PFSK-1 (cell line): ENCODE results near the gene ENTREP3.
A peak's percentile ranks its signal among the peaks of the same experiment; 100 is the strongest.

Experiments
- FOXP2 ChIP-seq: optimal IDR thresholded peaks from 2 replicates; pipeline ENCODE3; 2011; ENCODE audit warnings: borderline replicate concordance, control low read depth, inconsistent platforms; ENCODE audit not compliant: insufficient read depth; ENCODE audit errors: extremely low read length, extremely low read depth
- POLR2AphosphoS5 ChIP-seq: IDR thresholded peaks from 2 replicates; pipeline ENCODE4 v1.6.1; 2012; ENCODE audit warnings: low read depth, mild to moderate bottlenecking, control low read depth, low read length, moderate library complexity
- REST ChIP-seq, 2 experiments: IDR thresholded peaks; 2 replicates each; pipeline versions ENCODE4 v1.6.1 to v1.8.0; 2011 to 2012; ENCODE audit warnings: low read depth in 2 of 2, low read length in 2 of 2, control low read depth in 1 of 2, inconsistent platforms in 1 of 2, mild to moderate bottlenecking in 1 of 2, moderate library complexity in 1 of 2; ENCODE audit not compliant: insufficient read depth in 1 of 2
- SIN3A ChIP-seq: IDR thresholded peaks from 2 replicates; pipeline ENCODE4 v1.6.1; 2012; ENCODE audit warnings: mild to moderate bottlenecking, low read length, moderate library complexity, borderline replicate concordance; ENCODE audit not compliant: insufficient read depth
- TAF1 ChIP-seq: IDR thresholded peaks from 2 replicates; pipeline ENCODE4 v1.6.1; 2012; ENCODE audit warnings: low read length, control low read depth, borderline replicate concordance; ENCODE audit not compliant: insufficient read depth

ENTREP3 gene

GRCh38 chr1:155277070-155277901 lies 22.0 kb upstream of the ENTREP3 start, which contains the start of gene HCN3:
TSS of gene HCN3 (plus strand) at chr1:155277463. CDS start at chr1:155277591, 128 bp downstream.
- TF ChIP-seq SIN3A (0 out of 2 replicates have a peak, but pooled peaks have one; percentile 26), TAF1 (no peak), POLR2AphosphoS5 (no peak), FOXP2 (peak; percentile 42), REST (IDR thresholded peaks at IDR 0.05; ENCODE audit: insufficient read depth in 1 of 2, low read depth in 2 of 2, low read length in 2 of 2) (peak in 1 of 2 experiments; percentile 59; a peak in 2 of 4 replicates)

GRCh38 chr1:155273343-155274245 lies 18.3 kb upstream of the ENTREP3 start, which contains the start of gene CLK2:
TSS of gene CLK2 (minus strand) at chr1:155273504. CDS start at chr1:155270977, 2,527 bp downstream.
- peak; percentile 84; the same call in 1 of the 2 replicates for TF ChIP-seq SIN3A
- peak; percentile 84 for TF ChIP-seq POLR2AphosphoS5
- peak; percentile 67 for TF ChIP-seq TAF1
- TF ChIP-seq FOXP2: peak; percentile 96
- peak in 1 of 2 experiments; percentile 11; a peak in 1 of 4 replicates for TF ChIP-seq REST (IDR thresholded peaks at IDR 0.05; ENCODE audit: insufficient read depth in 1 of 2, low read depth in 2 of 2, low read length in 2 of 2)

GRCh38 chr1:155272466-155273342 lies 17.4 kb upstream of the ENTREP3 start:
- TF ChIP-seq FOXP2 (no peak), REST (IDR thresholded peaks at IDR 0.05; ENCODE audit: insufficient read depth in 1 of 2, low read depth in 2 of 2, low read length in 2 of 2) (no peak), SIN3A (no peak), TAF1 (peak; percentile 13; the same call in 1 of the 2 replicates), POLR2AphosphoS5 (no peak)

- no peak for TF ChIP-seq REST (IDR thresholded peaks at IDR 0.05; ENCODE audit: insufficient read depth in 1 of 2, low read depth in 2 of 2, low read length in 2 of 2)
- no peak for TF ChIP-seq TAF1
- no peak for TF ChIP-seq SIN3A
- no peak for TF ChIP-seq POLR2AphosphoS5
Measured at GRCh38 chr1:155269381-155269780, 14.1 kb upstream of the ENTREP3 start.
